GM19035 (cell line): ENCODE measurements around the gene ATRIP.
"Not testable (repeated sequence)": the region's sequence is repeated elsewhere in the genome, so short reads cannot be mapped to it uniquely, and the experiment has no call there.

Source experiments
- ATAC-seq: cut with Tn5 transposase; IDR thresholded peaks from one replicate; pipeline ENCODE4 v1.9.1; 2021; ENCODE audit not compliant: unreplicated experiment

Gene ATRIP

DNA sequence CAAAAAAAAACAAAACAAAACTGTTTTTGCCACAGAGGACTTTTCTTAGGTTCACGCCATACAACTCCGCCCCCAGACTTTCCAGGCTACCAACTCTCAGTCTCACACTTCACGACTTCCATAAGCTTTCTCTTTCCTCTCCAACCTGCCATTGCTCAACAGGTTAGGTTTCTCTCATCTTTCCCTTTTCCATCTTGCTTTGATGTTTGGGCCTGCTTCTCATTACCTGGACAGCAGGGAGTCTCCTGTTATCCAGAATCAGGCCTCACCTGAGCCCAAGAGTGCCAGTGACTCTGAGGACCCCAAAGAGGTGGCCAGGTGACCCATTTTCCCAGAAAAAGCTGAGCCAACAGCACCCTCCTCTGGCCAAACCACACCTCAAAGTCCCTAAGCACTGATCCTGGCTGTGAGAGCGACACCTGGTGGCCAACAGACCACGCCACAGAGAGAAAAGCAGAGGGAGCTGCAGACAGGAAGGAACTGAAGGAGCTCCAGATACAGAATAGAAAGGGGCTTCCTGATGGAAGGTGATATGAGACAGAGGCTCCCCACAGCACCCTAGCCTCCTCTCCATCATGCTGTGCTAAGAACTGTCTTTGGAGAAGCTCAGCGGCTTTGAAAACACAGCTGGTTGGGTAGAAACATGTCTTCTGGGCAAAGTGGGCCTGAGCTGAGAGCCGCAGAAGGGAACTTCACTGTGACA is 10.6 kb upstream of the ATRIP start:
- peak; percentile 38 for ATAC-seq

DNA sequence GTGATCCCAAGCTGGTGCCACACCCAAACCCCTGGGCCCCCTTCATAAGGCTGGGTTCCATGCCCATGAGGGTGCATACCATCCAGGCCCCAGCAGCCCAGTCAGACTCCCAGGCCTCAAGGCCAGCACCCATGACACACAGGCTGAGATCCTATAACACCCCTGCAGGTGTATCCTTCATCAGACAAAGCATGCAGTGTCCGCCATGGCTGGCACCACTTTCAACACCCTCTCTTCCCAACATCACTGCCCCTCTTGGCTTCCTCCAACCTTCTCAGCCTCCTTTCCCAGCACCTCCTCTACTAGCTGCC is 10.1 kb upstream of the ATRIP start:
- ATAC-seq = no peak

DNA sequence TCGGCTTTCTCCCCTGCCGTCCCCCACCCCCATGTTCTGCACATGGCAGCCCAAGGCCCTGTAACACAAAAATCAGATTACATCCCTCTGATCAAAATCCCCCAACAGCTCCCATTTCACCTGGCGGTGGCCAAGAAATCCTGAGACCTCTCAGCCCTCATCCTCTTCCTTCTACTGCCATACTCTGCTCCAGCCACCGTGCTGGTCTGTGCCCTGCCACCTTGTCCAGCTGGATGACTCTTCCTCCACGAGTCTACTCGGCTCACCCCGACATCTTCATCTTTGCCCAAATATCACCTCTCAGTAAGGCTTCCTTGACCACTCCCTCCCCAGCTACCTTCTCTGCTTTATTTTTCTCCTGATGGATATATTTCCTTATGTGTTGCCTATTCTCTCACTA is 9.7 kb upstream of the ATRIP start:
- no peak for ATAC-seq

DNA sequence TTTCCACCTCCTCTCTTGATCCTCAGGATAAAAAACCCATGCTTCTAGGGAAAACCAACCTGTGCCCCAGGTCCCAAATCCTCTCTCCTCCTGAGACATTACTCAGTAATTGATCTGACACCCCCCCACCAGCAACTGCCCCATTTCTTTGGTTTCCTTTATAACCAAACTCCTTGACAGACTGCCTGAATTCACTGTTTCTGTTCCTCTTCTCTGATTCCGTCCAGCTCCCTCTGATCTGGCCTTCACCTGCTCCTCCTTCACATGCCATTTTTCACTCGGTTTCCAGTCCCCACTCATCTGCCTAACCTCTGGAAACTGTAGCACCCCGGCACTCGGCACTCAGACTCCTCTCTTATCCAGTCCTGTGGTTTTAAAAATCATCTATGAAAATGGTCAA is 8.7 kb upstream of the ATRIP start:
- no peak for ATAC-seq

DNA sequence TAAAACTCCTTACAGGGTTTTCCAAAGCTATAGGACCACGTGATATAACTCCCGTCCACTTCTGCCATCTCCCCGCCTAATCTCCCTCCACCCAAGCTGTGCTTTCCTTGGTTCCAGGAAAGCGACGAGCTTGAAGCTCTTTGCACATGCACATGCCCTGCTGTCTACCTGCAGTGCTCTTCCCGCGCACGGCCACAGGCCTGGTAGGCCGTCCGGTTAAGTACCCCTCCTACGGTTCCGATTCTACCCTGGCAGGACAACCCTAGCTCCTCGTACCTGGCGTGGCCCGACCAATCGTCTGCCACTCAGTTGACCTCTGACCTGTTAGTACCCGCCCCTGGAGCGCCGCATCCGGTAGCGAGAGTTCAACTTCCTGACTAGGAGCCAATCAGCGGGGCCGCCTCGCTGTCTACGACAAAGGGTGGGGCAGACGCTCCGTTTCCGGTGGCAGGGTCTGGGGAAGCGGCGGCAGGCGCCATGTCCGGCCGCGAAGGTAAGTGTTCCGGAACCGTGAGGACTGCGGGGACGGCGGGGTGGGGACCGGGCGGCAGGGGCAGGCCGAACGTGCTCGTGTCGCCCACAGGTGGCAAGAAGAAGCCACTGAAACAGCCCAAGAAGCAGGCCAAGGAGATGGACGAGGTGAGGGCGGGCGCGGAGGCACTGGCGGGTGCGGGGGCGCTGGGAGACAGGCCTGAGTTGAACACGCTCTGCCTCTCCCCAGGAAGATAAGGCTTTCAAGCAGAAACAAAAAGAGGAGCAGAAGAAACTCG is 6.5 kb upstream of the ATRIP start, which contains the start of the genes CCDC51 and TMA7:
CCDC51 (minus strand) TSS at position 300 of the 770 bp plus-strand sequence. CDS start 4,991 bp downstream, outside the sequence.
TMA7 (plus strand) TSS at position 438 of the 770 bp plus-strand sequence; CDS start at position 478, 40 bp downstream.
- peak; percentile 93 for ATAC-seq

GRCh38 chr3:48440590-48440958 is 6.0 kb upstream of the ATRIP start:
- ATAC-seq = no peak

DNA sequence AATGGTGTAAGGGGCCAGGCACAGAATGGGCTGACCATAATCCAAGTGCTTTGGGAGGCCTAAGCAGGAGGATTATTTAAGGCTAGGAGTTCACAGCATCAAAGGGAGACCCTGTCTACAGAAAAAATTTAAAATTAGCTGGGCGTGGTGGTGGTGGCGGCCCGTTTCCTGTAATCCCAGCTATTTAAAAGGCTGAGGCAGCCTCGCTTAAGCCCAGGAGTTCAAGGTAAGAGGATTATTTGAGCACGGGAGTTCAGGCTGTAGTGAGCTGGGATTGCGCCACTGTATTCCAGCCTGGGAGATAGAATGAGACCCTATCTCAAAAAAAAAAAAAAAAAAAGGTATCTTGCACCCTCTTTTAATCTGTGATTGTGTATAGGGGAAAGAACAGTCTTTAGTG is 4.6 kb upstream of the ATRIP start:
- no peak for ATAC-seq

DNA sequence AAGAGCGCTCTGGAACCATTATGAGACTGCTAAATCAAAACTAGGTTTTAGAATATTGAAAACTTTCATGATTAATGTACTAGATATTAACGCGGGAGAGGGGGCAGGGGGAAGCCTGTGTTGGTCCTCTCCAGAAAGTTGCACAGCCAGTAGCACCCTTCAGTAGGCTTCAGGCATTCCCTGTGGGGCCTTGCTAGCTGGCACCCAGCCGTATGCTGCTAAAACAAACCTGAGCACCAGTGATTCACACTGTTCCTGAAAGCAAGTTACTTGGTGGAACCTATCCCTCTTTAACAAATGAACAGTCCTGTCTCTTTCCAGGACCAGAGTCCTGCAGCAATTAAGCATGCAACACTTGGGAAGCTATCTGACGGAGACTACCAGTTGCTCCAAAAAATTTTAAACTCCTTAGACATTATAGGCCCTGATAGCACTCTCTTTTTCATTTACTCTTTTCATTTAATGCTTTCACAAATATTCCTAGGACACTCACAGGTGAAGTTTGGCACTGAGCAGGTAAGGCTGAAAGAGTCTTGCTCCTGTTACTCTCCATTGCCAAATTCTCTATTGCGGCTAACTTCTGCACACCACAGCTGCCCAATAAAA is 1.2 kb upstream of the ATRIP start:
- ATAC-seq = no peak

DNA sequence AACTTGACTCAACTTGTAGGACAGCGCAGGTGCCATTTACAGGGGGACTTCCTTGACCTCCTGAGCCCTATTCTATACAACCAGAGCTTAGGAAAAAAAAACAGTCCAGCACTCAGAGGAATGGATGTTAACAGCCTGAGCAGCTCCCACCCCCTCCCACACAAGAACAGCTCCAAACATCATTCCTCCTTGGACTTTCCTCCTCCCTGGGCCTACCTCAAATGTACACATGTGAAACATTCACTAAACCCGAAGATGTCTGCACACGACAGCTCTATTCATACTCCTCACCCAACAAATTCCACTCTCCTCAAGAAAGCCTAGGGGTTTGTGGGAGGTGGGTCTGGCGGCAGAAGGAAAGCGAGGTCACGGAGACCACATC is 503 bp upstream of the ATRIP start:
- no peak for ATAC-seq

GRCh38 chr3:48451270-48451669 is 4.7 kb downstream of the ATRIP start:
- no peak for ATAC-seq

DNA sequence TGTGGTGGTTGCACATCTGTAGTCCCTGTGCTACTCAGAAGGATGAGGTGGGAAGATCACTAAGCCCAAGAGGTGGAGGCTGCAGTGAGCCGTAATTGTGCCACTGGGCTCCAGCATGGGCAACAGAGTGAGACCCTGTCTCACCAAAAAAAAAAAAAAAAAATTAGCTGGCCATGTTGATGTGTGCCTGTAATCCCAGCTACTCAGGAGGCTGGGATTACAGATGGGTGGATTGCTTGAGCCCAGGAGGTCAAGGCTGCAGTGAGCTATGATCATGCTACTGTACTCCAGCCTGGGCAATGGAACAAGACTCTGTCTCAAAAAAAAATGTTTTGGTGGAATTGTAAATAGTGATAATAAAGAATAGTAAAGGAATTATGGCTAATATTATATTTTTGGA is 9.9 kb downstream of the ATRIP start:
- ATAC-seq = no peak

DNA sequence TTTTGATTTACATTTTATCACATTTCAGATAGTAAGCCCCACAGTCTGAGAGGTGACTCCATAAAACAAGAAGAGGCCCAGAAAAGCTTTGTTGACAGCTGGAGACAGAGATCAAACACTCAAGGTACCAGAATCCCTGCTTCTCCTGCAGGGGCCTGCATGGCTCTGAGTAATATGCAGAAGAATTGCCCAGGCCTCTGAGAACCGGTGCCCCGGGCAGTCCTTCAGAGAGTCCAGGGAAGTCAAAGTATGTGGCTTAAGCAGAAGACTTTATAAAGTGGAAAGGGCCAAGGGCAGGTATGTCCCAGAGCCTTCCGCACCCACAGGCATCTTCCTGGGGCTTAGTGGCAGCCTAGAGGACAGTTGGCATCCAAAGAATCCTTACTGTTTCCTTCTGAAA is 12.8 kb downstream of the ATRIP start:
- ATAC-seq = no peak

DNA sequence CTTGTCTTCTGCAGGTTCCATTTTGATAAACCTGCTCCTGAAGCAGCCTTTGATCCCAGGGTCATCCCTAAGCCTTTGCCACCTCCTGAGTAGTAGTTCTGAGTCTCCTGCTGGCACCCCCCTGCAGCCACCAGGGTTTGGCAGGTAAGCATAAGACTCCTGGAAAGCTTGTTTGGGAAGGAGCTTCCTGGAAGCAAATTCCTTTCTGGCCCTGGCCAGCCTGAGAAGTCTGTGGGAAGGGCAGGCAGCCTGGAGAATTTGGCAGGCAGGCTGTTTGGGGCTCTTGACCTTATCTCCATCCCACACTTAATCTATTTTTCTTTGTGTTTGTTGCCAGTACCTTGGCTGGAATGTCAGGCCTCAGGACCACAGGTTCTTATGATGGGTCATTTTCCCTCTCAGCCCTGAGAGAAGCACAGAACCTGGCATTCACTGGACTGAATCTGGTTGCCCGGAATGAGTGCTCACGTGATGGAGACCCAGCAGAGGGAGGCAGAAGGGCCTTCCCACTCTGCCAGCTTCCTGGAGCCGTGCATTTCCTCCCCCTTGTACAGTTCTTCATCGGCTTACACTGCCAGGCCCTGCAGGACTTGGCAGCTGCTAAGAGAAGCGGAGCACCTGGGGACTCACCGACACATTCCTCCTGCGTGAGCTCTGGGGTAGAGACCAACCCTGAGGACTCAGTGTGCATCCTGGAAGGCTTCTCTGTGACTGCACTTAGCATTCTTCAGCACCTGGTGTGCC is 13.4 kb downstream of the ATRIP start:
- ATAC-seq = no peak

GRCh38 chr3:48460517-48460902 is 14.0 kb downstream of the ATRIP start:
- ATAC-seq = no peak

GRCh38 chr3:48461767-48462166 is 15.2 kb downstream of the ATRIP start:
- not testable (repeated sequence) for ATAC-seq

- ATAC-seq = no peak
Measured at GRCh38 chr3:48463703-48464102, 17.2 kb downstream of the ATRIP start.

GRCh38 chr3:48464713-48465221 is 18.2 kb downstream of the ATRIP start:
- ATAC-seq = no peak

DNA sequence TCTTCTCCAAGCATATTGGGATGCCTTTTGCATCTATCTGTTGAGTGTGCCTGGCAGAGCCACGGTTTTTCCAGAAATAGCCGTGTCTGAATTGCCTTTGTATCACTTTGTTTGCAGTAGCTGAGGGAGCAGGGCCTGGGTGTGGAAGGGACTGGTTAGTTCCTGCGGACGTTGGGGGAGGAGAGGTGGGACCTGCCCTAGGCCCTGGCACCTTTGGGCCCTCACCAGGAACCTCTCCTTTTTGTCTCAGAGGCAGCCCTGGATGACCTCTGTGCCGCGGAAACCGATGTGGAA is 18.6 kb downstream of the ATRIP start:
- ATAC-seq = no peak

GRCh38 chr3:48465531-48466378 is 19.2 kb downstream of the ATRIP start:
- ATAC-seq = peak; percentile 85

DNA sequence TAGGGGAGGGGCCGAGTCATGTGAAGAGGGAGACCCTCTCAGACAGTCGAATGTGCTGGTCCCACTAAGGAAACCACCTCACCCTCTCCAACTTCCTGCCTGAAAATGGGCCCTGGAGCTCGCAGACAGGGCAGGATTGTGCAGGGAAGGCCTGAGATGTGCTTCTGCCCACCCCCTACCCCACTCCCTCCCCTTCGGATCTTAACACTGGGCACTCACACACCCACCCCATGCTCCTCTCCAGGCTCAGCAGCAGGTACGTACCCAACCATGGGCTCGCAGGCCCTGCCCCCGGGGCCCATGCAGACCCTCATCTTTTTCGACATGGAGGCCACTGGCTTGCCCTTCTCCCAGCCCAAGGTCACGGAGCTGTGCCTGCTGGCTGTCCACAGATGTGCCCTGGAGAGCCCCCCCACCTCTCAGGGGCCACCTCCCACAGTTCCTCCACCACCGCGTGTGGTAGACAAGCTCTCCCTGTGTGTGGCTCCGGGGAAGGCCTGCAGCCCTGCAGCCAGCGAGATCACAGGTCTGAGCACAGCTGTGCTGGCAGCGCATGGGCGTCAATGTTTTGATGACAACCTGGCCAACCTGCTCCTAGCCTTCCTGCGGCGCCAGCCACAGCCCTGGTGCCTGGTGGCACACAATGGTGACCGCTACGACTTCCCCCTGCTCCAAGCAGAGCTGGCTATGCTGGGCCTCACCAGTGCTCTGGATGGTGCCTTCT is 20.0 kb downstream of the ATRIP start:
- ATAC-seq = peak; percentile 23
